Keratinocyte (primary cell): Measurements from ENCODE around the gene NEURL1. TPM values are rescaled to one million over a fixed set of nuclear protein-coding genes. Genes with fewer than 3 reads are reported as not detected.

Experiments
- DNase-seq: peaks from one replicate; pipeline ENCODE4 v3.0.0-alpha.2; 2011; ENCODE audit warnings: low read depth, missing footprints, low spot score
- FAIRE-seq: peaks from 2 replicates; lab custom pipeline; 2011; peaks lifted over from hg19 to GRCh38; lab: Jason Lieb, UNC
- H2AFZ ChIP-seq: 2 replicates; pipeline ENCODE4 v1.6.0; 2012; ENCODE audit warnings: low read length, control low read depth, inconsistent platforms; ENCODE audit not compliant: control insufficient read depth
- H3K27ac ChIP-seq: 2 replicates; pipeline ENCODE4 v1.5.1; 2011; ENCODE audit warnings: low read length; ENCODE audit not compliant: control insufficient read depth, insufficient read depth
- H3K27me3 ChIP-seq: 3 replicates; pipeline ENCODE4 v1.6.0; 2011; ENCODE audit warnings: low read length; ENCODE audit not compliant: control insufficient read depth, insufficient read depth; ENCODE audit errors: extremely low read depth
- H3K36me3 ChIP-seq, 2 experiments: 2 replicates in 1 of 2; 3 replicates in 1 of 2; pipeline ENCODE4 v1.5.1; 2011; ENCODE audit warnings: low read length in 2 of 2, mild to moderate bottlenecking in 1 of 2; ENCODE audit not compliant: control insufficient read depth in 2 of 2, insufficient read depth in 2 of 2; ENCODE audit errors: extremely low read depth in 1 of 2
- H3K4me1 ChIP-seq: 3 replicates; pipeline ENCODE4 v1.5.1; 2011; ENCODE audit warnings: low read length; ENCODE audit not compliant: control insufficient read depth, insufficient read depth; ENCODE audit errors: extremely low read depth
- H3K4me2 ChIP-seq: 3 replicates; pipeline ENCODE4 v1.6.0; 2011; ENCODE audit warnings: low read depth, low read length; ENCODE audit not compliant: control insufficient read depth, insufficient read depth; ENCODE audit errors: extremely low read depth
- H3K4me3 ChIP-seq, 3 experiments: fragments of 200-600 bp in 1 of 3; sonication (generic) in 1 of 3; 2 replicates in 2 of 3; 3 replicates in 1 of 3; pipeline ENCODE4 v1.5.1; 2011 to 2016; ENCODE audit warnings: low read length in 3 of 3, mild to moderate bottlenecking in 3 of 3, control low read depth in 2 of 3, inconsistent platforms in 1 of 3, low read depth in 1 of 3, mixed read lengths in 1 of 3, mixed run types in 1 of 3, moderate library complexity in 1 of 3; ENCODE audit not compliant: control insufficient read depth in 2 of 3, insufficient read depth in 2 of 3; ENCODE audit errors: extremely low read depth in 1 of 3
- H3K79me2 ChIP-seq: 2 replicates; pipeline ENCODE4 v1.6.0; 2012; ENCODE audit warnings: low read length; ENCODE audit not compliant: control insufficient read depth, insufficient read depth
- H3K9ac ChIP-seq: 3 replicates; pipeline ENCODE4 v1.6.0; 2011; ENCODE audit warnings: low read length; ENCODE audit not compliant: control insufficient read depth, insufficient read depth; ENCODE audit errors: extremely low read depth
- H3K9me1 ChIP-seq: 3 replicates; pipeline ENCODE4 v1.6.0; 2011; ENCODE audit warnings: low read length; ENCODE audit not compliant: control insufficient read depth, insufficient read depth; ENCODE audit errors: extremely low read depth
- H3K9me3 ChIP-seq: 2 replicates; pipeline ENCODE4 v1.5.1; 2012; ENCODE audit warnings: low read depth, low read length; ENCODE audit not compliant: control insufficient read depth
- H4K20me1 ChIP-seq: 3 replicates; pipeline ENCODE4 v1.6.0; 2011; ENCODE audit warnings: low read length; ENCODE audit not compliant: control insufficient read depth, insufficient read depth; ENCODE audit errors: extremely low read depth
- CTCF ChIP-seq, 3 experiments: IDR thresholded peaks in 1 of 3; conservative IDR thresholded peaks in 1 of 3; optimal IDR thresholded peaks in 1 of 3; 2 replicates in 2 of 3; 3 replicates in 1 of 3; pipeline versions ENCODE3 to v1.5.1; 2011; ENCODE audit warnings: low read length in 3 of 3, mild to moderate bottlenecking in 3 of 3, moderate library complexity in 2 of 3, control low read depth in 1 of 3, inconsistent platforms in 1 of 3; ENCODE audit not compliant: insufficient read depth in 2 of 3; ENCODE audit errors: extremely low read depth in 1 of 3
- EZH2 ChIP-seq: IDR thresholded peaks from one replicate; pipeline ENCODE4 v1.6.1; 2012; ENCODE audit warnings: inconsistent platforms, mild to moderate bottlenecking, low read length, moderate library complexity
- dilution Hi-C: fragments of 300-500 bp; cut with MboI; formaldehyde crosslinking; loops from one replicate; pipeline ENCODE4 v1.7.0; 2020; ENCODE audit warnings: low sequenced_read_pairs; ENCODE audit not compliant: extremely low pct_ligation_motif_present
- polyA plus RNA-seq, 5 experiments: library from polyadenylated mRNA; depleted of rRNA in 3 of 5; stranded (reverse) in 3 of 5; stranded (forward) in 1 of 5; unstranded in 1 of 5; fragments of >200 nt; gene quantifications; 1 replicate in 1 of 5; 2 replicates in 3 of 5; 3 replicates in 1 of 5; pipeline versions ENCODE4 v1.2.1 to v1.2.3, GENCODE V29; 2011 to 2012; ENCODE audit warnings: missing spikeins in 2 of 5, low read depth in 1 of 5, low replicate concordance in 1 of 5

NEURL1 gene
- polyA plus RNA-seq, 1 donor (not counting 4 experiments of a cell fraction or from before 2014, with no cell fraction given) = 0.03 TPM

- Histone ChIP-seq H3K27ac (no peak overlapping the region), H3K27me3 (no peaks in the 10 kb centered on the region), H3K9me3 (no peaks in the 10 kb centered on the region), H3K4me3 (no peak overlapping the region), H4K20me1 (no peaks in the 10 kb centered on the region), H2AFZ (no peak overlapping the region), H3K4me2 (no peak overlapping the region), H3K4me1 (peaks cover 15% of the 10 kb centered on the region), H3K9ac (no peak overlapping the region), H3K36me3 (peaks cover 27 to 37% of the 10 kb centered on the region in 2 experiments), H3K9me1 (no peaks in the 10 kb centered on the region), H3K79me2 (no peaks in the 10 kb centered on the region)
- TF ChIP-seq EZH2 (no peak), CTCF (optimal IDR thresholded peaks at IDR 0.05 in 1 of 3, IDR thresholded peaks at IDR 0.05 in 1 of 3, conservative IDR thresholded peaks at IDR 0.05 in 1 of 3; ENCODE audit: extremely low read depth in 1 of 3, insufficient read depth in 2 of 3, low read length in 3 of 3) (no peak)
- dilution Hi-C loops = no loop called here
- DNase-seq (no peak), FAIRE-seq (no peak)
Measured at GRCh38 chr10:103449208-103450144, 44.0 kb upstream of the NEURL1 start.

- Histone ChIP-seq H3K36me3 (peaks cover 20 to 29% of the 10 kb centered on the region in 2 experiments), H3K9me1 (no peaks in the 10 kb centered on the region), H3K4me3 (no peak overlapping the region), H3K79me2 (no peaks in the 10 kb centered on the region), H3K27ac (no peak overlapping the region), H3K27me3 (no peaks in the 10 kb centered on the region), H3K4me2 (no peak overlapping the region), H3K4me1 (peaks cover 15% of the 10 kb centered on the region), H3K9me3 (no peaks in the 10 kb centered on the region), H4K20me1 (no peaks in the 10 kb centered on the region), H2AFZ (no peak overlapping the region), H3K9ac (no peak overlapping the region)
- TF ChIP-seq EZH2 (no peak), CTCF (optimal IDR thresholded peaks at IDR 0.05 in 1 of 3, IDR thresholded peaks at IDR 0.05 in 1 of 3, conservative IDR thresholded peaks at IDR 0.05 in 1 of 3; ENCODE audit: extremely low read depth in 1 of 3, insufficient read depth in 2 of 3, low read length in 3 of 3) (no peak)
- FAIRE-seq (no peak), DNase-seq (no peak)
- dilution Hi-C loops = no loop called here
Measured at GRCh38 chr10:103450201-103450695, 43.3 kb upstream of the NEURL1 start.
